Right lobe of liver (tissue), 4 donors: ENCODE data around the gene ARHGEF7.

Experiments
- CTCF ChIP-seq, 4 donors: fragments of 200-600 bp in 3 of 4; fragments of 450-650 bp in 1 of 4; IDR thresholded peaks; one replicate each; pipeline versions ENCODE4 v1.5.1 to v1.8.0; 2016 to 2022; ENCODE audit warnings: antibody characterized with exemption in 4 of 4, mild to moderate bottlenecking in 2 of 4
- POLR2A ChIP-seq: fragments of 450-650 bp; IDR thresholded peaks from one replicate; pipeline ENCODE4 v1.6.1; 2017; ENCODE audit warnings: antibody characterized with exemption, mild to moderate bottlenecking
- donor health status: DM: no; HTN: no; CAD: no.
- donor health status: DM: no; HTN: no; CAD: no.
- donor health status: DM: no; HTN: yes; CAD: no.

- TF ChIP-seq CTCF (IDR thresholded peaks at IDR 0.05) (no peak), POLR2A (no peak)
Measured at GRCh38 chr13:111178402-111178801, 63.3 kb downstream of the ARHGEF7 start.
